IPS DF 6.9 (cell line): ENCODE data around the gene HNRNPUL2.
"Not testable (repeated sequence)": the region's sequence is repeated elsewhere in the genome, so short reads cannot be mapped to it uniquely, and the experiment has no call there.

Experiments used
- DNase-seq: peaks from one replicate; pipeline ENCODE4 v3.0.0-alpha.2; 2013; ENCODE audit warnings: low read depth, low spot score
- H3K27ac ChIP-seq: one replicate; pipeline ENCODE4 v1.5.1; 2013; ENCODE audit warnings: low read length, control low read depth
- H3K27me3 ChIP-seq: 2 replicates; pipeline ENCODE4 v1.6.1; 2013; ENCODE audit warnings: mild to moderate bottlenecking, low read length; ENCODE audit not compliant: control insufficient read depth, insufficient read depth
- H3K36me3 ChIP-seq: 2 replicates; pipeline ENCODE4 v1.6.1; 2013; ENCODE audit warnings: low read length; ENCODE audit not compliant: control insufficient read depth, insufficient read depth
- H3K4me1 ChIP-seq: 2 replicates; pipeline ENCODE4 v1.6.1; 2013; ENCODE audit warnings: low read length; ENCODE audit not compliant: control insufficient read depth, insufficient read depth
- H3K4me3 ChIP-seq: 2 replicates; pipeline ENCODE4 v1.5.1; 2013; ENCODE audit warnings: mild to moderate bottlenecking, low read length
- H3K9me3 ChIP-seq: 2 replicates; pipeline ENCODE4 v1.6.1; 2013; ENCODE audit warnings: low read length, inconsistent platforms; ENCODE audit not compliant: control insufficient read depth, insufficient read depth
- whole genome bisulfite sequencing: extraction: QIAGEN DNeasy Blood & Tissue Kit; methylation state at CpG from one replicate; pipeline ENCODE4 v1.1.7; 2013; ENCODE audit warnings: mixed read lengths, missing lambda C conversion rate; ENCODE audit not compliant: insufficient read length, insufficient coverage; 5-methylcytosine and 5-hydroxymethylcytosine counted together

HNRNPUL2 gene

GRCh38 chr11:62752994-62753735 lies 25.9 kb upstream of the HNRNPUL2 start:
- H3K4me3 ChIP-seq, result no peak overlapping the region; the same call in 1 of the 2 replicates
- H3K9me3 ChIP-seq, result no peaks in the 10 kb centered on the region
- H3K4me1 ChIP-seq, result no peaks in the 10 kb centered on the region
- peaks cover 18% of the 10 kb centered on the region for H3K36me3 ChIP-seq
- WGBS, result no CpG with 5 or more reads among the region's 15 CpGs
- H3K27ac ChIP-seq, result no peak overlapping the region
- no peaks in the 10 kb centered on the region for H3K27me3 ChIP-seq
- DNase-seq, result no peak

- H3K27me3 ChIP-seq, result no peaks in the 10 kb centered on the region
- H3K9me3 ChIP-seq, result no peaks in the 10 kb centered on the region
- H3K27ac ChIP-seq, result no peak overlapping the region
- peaks cover 18% of the 10 kb centered on the region for H3K36me3 ChIP-seq
- H3K4me3 ChIP-seq, result no peak overlapping the region
- no CpG with 5 or more reads among the region's 14 CpGs for WGBS
- no peaks in the 10 kb centered on the region for H3K4me1 ChIP-seq
- DNase-seq, result no peak
These were observed 25.0 kb upstream of the HNRNPUL2 start for GRCh38 chr11:62752177-62752785.

- not testable (repeated sequence) for H3K4me3 ChIP-seq, H3K4me1 ChIP-seq, H3K27ac ChIP-seq, H3K9me3 ChIP-seq, DNase-seq, H3K27me3 ChIP-seq
- no CpG with 5 or more reads among the region's 5 CpGs for WGBS
- H3K36me3 ChIP-seq, result peaks cover 18% of the 10 kb centered on the region
These were observed 22.7 kb upstream of the HNRNPUL2 start for GRCh38 chr11:62749931-62750330.

- Histone ChIP-seq H3K4me3 (no peak overlapping the region), H3K4me1 (no peaks in the 10 kb centered on the region), H3K36me3 (peaks cover 12% of the 10 kb centered on the region), H3K9me3 (no peaks in the 10 kb centered on the region), H3K27ac (no peak overlapping the region), H3K27me3 (no peaks in the 10 kb centered on the region)
- no CpG with 5 or more reads among the region's 9 CpGs for WGBS
- no peak for DNase-seq
These were observed 20.4 kb upstream of the HNRNPUL2 start for GRCh38 chr11:62747475-62748160.

- no peak for DNase-seq
- Histone ChIP-seq H3K4me1 (no peaks in the 10 kb centered on the region), H3K9me3 (no peaks in the 10 kb centered on the region), H3K4me3 (no peak overlapping the region), H3K36me3 (peaks cover 10% of the 10 kb centered on the region; the same call in 1 of the 2 replicates), H3K27me3 (no peaks in the 10 kb centered on the region), H3K27ac (no peak overlapping the region)
These were observed 9.9 kb upstream of the HNRNPUL2 start for GRCh38 chr11:62737196-62737595.

GRCh38 chr11:62732830-62733229 lies 5.6 kb upstream of the HNRNPUL2 start:
- Histone ChIP-seq H3K4me3 (no peak overlapping the region), H3K27ac (no peak overlapping the region), H3K36me3 (peaks cover 5% of the 10 kb centered on the region; the same call in 1 of the 2 replicates), H3K4me1 (no peaks in the 10 kb centered on the region; the same call in 1 of the 2 replicates), H3K27me3 (no peaks in the 10 kb centered on the region), H3K9me3 (no peaks in the 10 kb centered on the region)
- no CpG with 5 or more reads among the region's 2 CpGs for WGBS
- no peak for DNase-seq

- H3K36me3 ChIP-seq, H3K4me3 ChIP-seq, H3K27ac ChIP-seq, H3K9me3 ChIP-seq, H3K4me1 ChIP-seq, DNase-seq, H3K27me3 ChIP-seq: not testable (repeated sequence)
- no CpG with 5 or more reads among the region's 14 CpGs for WGBS
These were observed 2.8 kb upstream of the HNRNPUL2 start for GRCh38 chr11:62730076-62730475.

- H3K9me3 ChIP-seq, result no peaks in the 10 kb centered on the region
- peak within 1 kb of the TSS; percentile 79 for H3K4me3 ChIP-seq
- no peak for DNase-seq
- H3K36me3 ChIP-seq, result peaks cover 2% of the 10 kb centered on the region; the same call in 1 of the 2 replicates
- no peaks in the 10 kb centered on the region for H3K27me3 ChIP-seq
- WGBS, result no CpG with 5 or more reads among the region's 29 CpGs
- no peaks in the 10 kb centered on the region; the same call in 1 of the 2 replicates for H3K4me1 ChIP-seq
- H3K27ac ChIP-seq, result no peak within 1 kb of the TSS
These were observed 1.1 kb upstream of the HNRNPUL2 start, which contains the start of gene TTC9C for GRCh38 chr11:62728171-62728988. Gene TTC9C (plus strand): TSS chr11:62728486. CDS start chr11:62728849, 363 bp downstream.

- WGBS, result no CpG with 5 or more reads among the region's 20 CpGs
- H3K36me3 ChIP-seq, result peaks cover 3% of the 10 kb centered on the region; the same call in 1 of the 2 replicates
- peak; percentile 92 for DNase-seq
- H3K27ac ChIP-seq, result no peak overlapping the region
- H3K4me1 ChIP-seq, result no peaks in the 10 kb centered on the region; the same call in 1 of the 2 replicates
- H3K4me3 ChIP-seq, result peak overlapping the region; percentile 79; the same call in 1 of the 2 replicates
- H3K9me3 ChIP-seq, result no peaks in the 10 kb centered on the region
- H3K27me3 ChIP-seq, result no peaks in the 10 kb centered on the region
These were observed 564 bp upstream of the HNRNPUL2 start for GRCh38 chr11:62727872-62728170.

GRCh38 chr11:62726915-62727164 lies 417 bp downstream of the HNRNPUL2 start:
- no CpG with 5 or more reads among the region's 37 CpGs for WGBS
- H3K4me3 ChIP-seq, result peak overlapping the region; percentile 46
- no peaks in the 10 kb centered on the region; the same call in 1 of the 2 replicates for H3K4me1 ChIP-seq
- DNase-seq, result no peak
- no peaks in the 10 kb centered on the region for H3K27me3 ChIP-seq
- H3K27ac ChIP-seq, result no peak overlapping the region
- no peaks in the 10 kb centered on the region for H3K9me3 ChIP-seq
- peaks cover 12% of the 10 kb centered on the region for H3K36me3 ChIP-seq
